Glutamatergic neuron (in vitro differentiated cells): ENCODE measurements around the gene ALX4. TPM values are rescaled to one million over a fixed set of nuclear protein-coding genes. Genes with fewer than 3 reads are reported as not detected.
A peak's percentile ranks its signal among the peaks of the same experiment; 100 is the strongest.

Experiments
- DNase-seq: peaks from one replicate; pipeline ENCODE4 v3.0.0; 2022
- H3K27ac Mint-ChIP-seq: one replicate; pipeline ENCODE4 v1.8.0; 2020; ENCODE audit warnings: mild to moderate bottlenecking, mixed read lengths, inconsistent platforms; ENCODE audit not compliant: unreplicated experiment
- H3K27me3 Mint-ChIP-seq: one replicate; pipeline ENCODE4 v1.8.0; 2020; ENCODE audit warnings: mild to moderate bottlenecking, moderate library complexity, mixed read lengths, inconsistent platforms; ENCODE audit not compliant: unreplicated experiment
- H3K36me3 Mint-ChIP-seq: one replicate; pipeline ENCODE4 v1.8.0; 2020; ENCODE audit warnings: mild to moderate bottlenecking, mixed read lengths, inconsistent platforms; ENCODE audit not compliant: unreplicated experiment
- H3K4me1 Mint-ChIP-seq: one replicate; pipeline ENCODE4 v1.8.0; 2020; ENCODE audit warnings: mild to moderate bottlenecking, low read depth, mixed read lengths, inconsistent platforms; ENCODE audit not compliant: unreplicated experiment
- H3K4me3 Mint-ChIP-seq: one replicate; pipeline ENCODE4 v1.8.0; 2020; ENCODE audit warnings: mild to moderate bottlenecking, mixed read lengths, inconsistent platforms; ENCODE audit not compliant: unreplicated experiment
- H3K9me3 Mint-ChIP-seq: one replicate; pipeline ENCODE4 v1.8.0; 2020; ENCODE audit warnings: mild to moderate bottlenecking, moderate library complexity, mixed read lengths, inconsistent platforms; ENCODE audit not compliant: unreplicated experiment
- CTCF ChIP-seq: fragments of 200-600 bp; sonication (generic); IDR thresholded peaks from one replicate; pipeline ENCODE4 v1.5.0; 2021; ENCODE audit not compliant: partially characterized antibody, unreplicated experiment
- total RNA-seq: library from RNA; stranded (reverse); fragmentation: NEBNext Ultra II Directional; extraction: Animal tissue kit (Norgen Biotek cat#: 25700); gene quantifications from one replicate; pipeline ENCODE4 v1.2.1, GENCODE V29; 2021; ENCODE audit not compliant: unreplicated experiment

The ALX4 gene
- total RNA-seq, 1 donor from 2014 or later: not detected

GRCh38 chr11:44308256-44308922 is 1.6 kb downstream of the ALX4 start:
- no peak for TF ChIP-seq CTCF
- no peak for DNase-seq
- Mint-ChIP-seq H3K27me3 (peaks cover 46% of the 10 kb centered on the region), H3K4me1 (peaks cover 6% of the 10 kb centered on the region), H3K36me3 (peaks cover 1% of the 10 kb centered on the region), H3K9me3 (peaks cover 12% of the 10 kb centered on the region), H3K27ac (no peak overlapping the region), H3K4me3 (peak overlapping the region; percentile 35)

- Mint-ChIP-seq H3K27ac (no peak overlapping the region), H3K4me3 (no peak overlapping the region), H3K4me1 (peaks cover 6% of the 10 kb centered on the region), H3K36me3 (no peaks in the 10 kb centered on the region), H3K9me3 (peaks cover 12% of the 10 kb centered on the region), H3K27me3 (peaks cover 46% of the 10 kb centered on the region)
- no peak for TF ChIP-seq CTCF
- DNase-seq: no peak
Observed at GRCh38 chr11:44307340-44308099, 2.4 kb downstream of the ALX4 start.

- H3K4me1 Mint-ChIP-seq: peaks cover 6% of the 10 kb centered on the region
- no peak for DNase-seq
- no peaks in the 10 kb centered on the region for H3K36me3 Mint-ChIP-seq
- H3K27me3 Mint-ChIP-seq: peaks cover 44% of the 10 kb centered on the region
- H3K9me3 Mint-ChIP-seq: peaks cover 9% of the 10 kb centered on the region
- TF ChIP-seq CTCF: no peak
- no peak overlapping the region for H3K4me3 Mint-ChIP-seq
- H3K27ac Mint-ChIP-seq: no peak overlapping the region
Observed at GRCh38 chr11:44306918-44307244, 3.1 kb downstream of the ALX4 start.

- DNase-seq: no peak
- Mint-ChIP-seq H3K4me3 (no peak overlapping the region), H3K9me3 (peaks cover 6% of the 10 kb centered on the region), H3K4me1 (peaks cover 6% of the 10 kb centered on the region), H3K27ac (no peak overlapping the region), H3K36me3 (no peaks in the 10 kb centered on the region), H3K27me3 (peaks cover 42% of the 10 kb centered on the region)
- no peak for TF ChIP-seq CTCF
Observed at GRCh38 chr11:44306052-44306917, 3.7 kb downstream of the ALX4 start.
